Lower lobe of right lung (tissue), 2 donors: Measurements from ENCODE around the gene CLCF1. TPM values are rescaled to one million over a fixed set of nuclear protein-coding genes. Genes with fewer than 3 reads are reported as not detected.

ENCODE experiments used
- ATAC-seq, 2 donors: fragments of 200-7000 bp; cut with Tn5 transposase; one replicate each; pipeline ENCODE4 v1.9.1; 2020 to 2022; ENCODE audit warnings: mild to moderate bottlenecking in 2 of 2, moderate library complexity in 2 of 2
- DNase-seq: peaks from one replicate; pipeline ENCODE4 v3.0.0-alpha.2; 2020
- H3K27ac ChIP-seq: fragments of 200-600 bp; one replicate; pipeline ENCODE4 v1.8.0; 2022
- H3K27me3 ChIP-seq: fragments of 200-600 bp; one replicate; pipeline ENCODE4 v1.8.0; 2022; ENCODE audit warnings: low read depth
- H3K36me3 ChIP-seq: fragments of 200-600 bp; one replicate; pipeline ENCODE4 v1.8.0; 2022; ENCODE audit warnings: mild to moderate bottlenecking
- H3K4me1 ChIP-seq: fragments of 200-600 bp; one replicate; pipeline ENCODE4 v1.8.0; 2022
- H3K4me3 ChIP-seq: fragments of 200-600 bp; one replicate; pipeline ENCODE4 v1.8.0; 2022; ENCODE audit warnings: mild to moderate bottlenecking
- H3K9me3 ChIP-seq: fragments of 200-600 bp; one replicate; pipeline ENCODE4 v1.8.0; 2022
- CTCF ChIP-seq: fragments of 200-600 bp; IDR thresholded peaks from one replicate; pipeline ENCODE4 v1.8.0; 2022; ENCODE audit warnings: antibody characterized with exemption, mild to moderate bottlenecking
- intact Hi-C: fragments of 100-400 bp; cut with DNase I; formaldehyde crosslinking; loops from one replicate; pipeline ENCODE4 v1.11.0; 2022
- total RNA-seq: library from RNA; stranded (reverse); fragmentation: NEBNext Ultra II Directional; extraction: Animal tissue kit (Norgen Biotek cat#: 25700); gene quantifications from one replicate; pipeline ENCODE4 v1.2.1, GENCODE V29; 2021
- donor health status: DM: no; HTN: yes; CAD: no; lungs with severe emphysema.

CLCF1 gene
- total RNA-seq, 1 donor from 2014 or later = 3.7 TPM

- ATAC-seq (no peak), DNase-seq (no peak)
- no peak overlapping the region for H3K4me3 ChIP-seq
- H3K9me3 ChIP-seq = no peaks in the 10 kb centered on the region
- no peaks in the 10 kb centered on the region for H3K36me3 ChIP-seq
- H3K27me3 ChIP-seq = no peaks in the 10 kb centered on the region
- no peak for TF ChIP-seq CTCF
- H3K27ac ChIP-seq = no peak overlapping the region
- H3K4me1 ChIP-seq = peaks cover 31% of the 10 kb centered on the region
- intact Hi-C loops = no loop called here
Measured at GRCh38 chr11:67376063-67376820, 2.8 kb upstream of the CLCF1 start.

- H3K4me1 ChIP-seq = peaks cover 32% of the 10 kb centered on the region
- TF ChIP-seq CTCF = no peak
- H3K4me3 ChIP-seq = no peak overlapping the region
- no peak overlapping the region for H3K27ac ChIP-seq
- DNase-seq = no peak
- no peak for ATAC-seq
- H3K9me3 ChIP-seq = no peaks in the 10 kb centered on the region
- no peaks in the 10 kb centered on the region for H3K36me3 ChIP-seq
- intact Hi-C loops = no loop called here
- no peaks in the 10 kb centered on the region for H3K27me3 ChIP-seq
Measured at GRCh38 chr11:67375320-67376055, 2.1 kb upstream of the CLCF1 start.

- ATAC-seq = no peak
- H3K36me3 ChIP-seq = no peaks in the 10 kb centered on the region
- intact Hi-C loops = no loop called here
- DNase-seq = no peak
- H3K27me3 ChIP-seq = no peaks in the 10 kb centered on the region
- H3K9me3 ChIP-seq = no peaks in the 10 kb centered on the region
- no peak for TF ChIP-seq CTCF
- peak overlapping the region; percentile 71 for H3K4me3 ChIP-seq
- peaks cover 40% of the 10 kb centered on the region for H3K4me1 ChIP-seq
- peak overlapping the region; percentile 91 for H3K27ac ChIP-seq
Measured at GRCh38 chr11:67374571-67375281, 1.3 kb upstream of the CLCF1 start.

- intact Hi-C loops = no loop called here
- H3K9me3 ChIP-seq = no peaks in the 10 kb centered on the region
- H3K4me3 ChIP-seq = peak overlapping the region; percentile 71
- H3K27ac ChIP-seq = peak overlapping the region; percentile 91
- H3K4me1 ChIP-seq = peaks cover 48% of the 10 kb centered on the region
- no peaks in the 10 kb centered on the region for H3K27me3 ChIP-seq
- DNase-seq (peak; percentile 89), ATAC-seq (peak; percentile 79 to 82)
- no peaks in the 10 kb centered on the region for H3K36me3 ChIP-seq
- peak; percentile 66 for TF ChIP-seq CTCF
Measured at GRCh38 chr11:67373648-67374570, 511 bp upstream of the CLCF1 start.
